ENCODE results near the gene VAC14.
"Not testable (repeated sequence)": the region's sequence is repeated elsewhere in the genome, so short reads cannot be mapped to it uniquely, and the experiment has no call there.

Gene VAC14

DNA sequence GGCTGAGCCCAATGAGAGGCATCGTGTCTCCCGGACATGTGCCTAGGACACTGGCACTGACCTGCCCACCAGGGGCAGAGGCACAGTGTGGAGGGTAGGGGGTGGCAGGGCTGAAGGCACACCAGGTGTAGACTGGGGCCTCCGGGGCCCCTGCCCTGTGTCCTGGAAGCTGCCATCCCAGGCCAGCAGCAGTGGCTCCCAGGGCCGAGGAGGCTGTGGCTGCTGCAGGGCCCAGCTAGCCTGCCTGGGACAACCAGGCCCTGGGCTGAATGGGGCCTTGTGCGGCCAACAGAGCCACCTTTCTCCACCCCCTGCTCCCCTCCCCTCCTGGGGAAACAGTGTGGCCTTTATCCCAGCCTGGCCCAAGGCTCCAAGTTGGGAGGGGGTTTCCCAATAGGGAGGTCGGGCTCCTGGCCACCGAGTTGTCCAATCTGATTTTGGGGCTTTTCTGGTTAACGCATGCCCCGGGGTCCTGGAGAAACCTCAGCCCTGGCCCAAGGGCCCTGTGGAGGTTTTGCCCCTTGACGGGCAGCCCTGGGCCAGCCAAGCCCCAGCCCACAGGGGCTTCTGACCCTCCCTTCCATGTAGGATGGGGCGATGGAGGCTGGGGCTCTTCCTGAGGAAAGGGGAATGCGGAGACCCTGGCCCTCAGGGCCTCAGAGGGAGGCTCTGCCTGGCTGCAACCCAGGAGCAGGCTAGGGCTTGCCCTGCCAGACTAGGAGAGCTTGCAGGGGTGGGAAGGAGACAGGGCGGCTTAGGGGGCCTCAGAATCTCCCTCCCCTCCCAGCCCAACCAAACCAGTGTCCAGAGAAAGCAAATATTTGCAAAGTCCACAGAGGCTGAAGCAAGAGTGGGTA is 119.3 kb downstream of the VAC14 start:
- no peak for DNase-seq (ENCODE audit: low read depth in 3 of 3)

DNA sequence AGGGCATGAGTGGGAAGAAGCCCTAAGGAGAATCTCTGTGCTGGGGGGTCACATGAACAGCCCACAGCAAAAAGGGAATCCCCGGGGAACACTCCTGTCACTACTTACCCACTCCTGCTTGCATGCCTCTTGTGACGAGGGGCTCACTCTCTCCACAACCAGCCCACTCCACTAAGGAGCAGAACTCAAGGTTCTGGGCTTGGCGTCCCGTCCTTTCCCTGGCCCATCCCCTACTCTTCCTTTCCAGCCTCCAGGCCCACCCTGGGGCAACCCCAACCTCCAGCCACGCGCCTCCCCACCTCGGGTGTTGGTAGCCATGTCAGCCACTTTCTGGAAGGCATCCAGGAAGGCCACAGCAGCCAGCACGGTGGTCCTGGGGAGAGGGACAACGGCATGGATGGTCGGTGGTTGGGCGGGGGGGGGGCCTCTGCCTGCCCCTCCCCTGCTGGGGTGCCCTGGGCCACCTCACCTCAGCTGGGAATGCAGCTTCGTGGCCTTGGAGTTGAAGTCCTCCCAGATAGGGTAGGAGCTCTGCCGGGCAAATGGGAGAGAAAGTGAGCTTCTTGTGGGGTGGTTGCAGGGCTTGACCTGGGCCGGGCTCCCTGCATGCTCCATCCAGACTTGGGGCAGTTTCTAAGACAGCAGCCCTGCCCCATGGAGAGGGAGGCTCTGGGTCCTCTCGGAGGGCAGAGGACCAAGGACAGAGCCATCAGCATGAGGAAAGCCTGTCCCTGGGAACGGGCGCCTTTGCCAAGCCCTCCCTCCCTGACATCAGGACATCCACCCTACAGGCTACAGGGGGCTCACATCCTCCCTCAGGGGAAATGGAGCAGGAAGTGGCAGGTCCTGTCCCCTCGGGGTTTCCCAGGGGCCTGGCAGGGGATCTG is 120.2 kb downstream of the VAC14 start:
- no peak for DNase-seq (ENCODE audit: low read depth in 3 of 3)

DNA sequence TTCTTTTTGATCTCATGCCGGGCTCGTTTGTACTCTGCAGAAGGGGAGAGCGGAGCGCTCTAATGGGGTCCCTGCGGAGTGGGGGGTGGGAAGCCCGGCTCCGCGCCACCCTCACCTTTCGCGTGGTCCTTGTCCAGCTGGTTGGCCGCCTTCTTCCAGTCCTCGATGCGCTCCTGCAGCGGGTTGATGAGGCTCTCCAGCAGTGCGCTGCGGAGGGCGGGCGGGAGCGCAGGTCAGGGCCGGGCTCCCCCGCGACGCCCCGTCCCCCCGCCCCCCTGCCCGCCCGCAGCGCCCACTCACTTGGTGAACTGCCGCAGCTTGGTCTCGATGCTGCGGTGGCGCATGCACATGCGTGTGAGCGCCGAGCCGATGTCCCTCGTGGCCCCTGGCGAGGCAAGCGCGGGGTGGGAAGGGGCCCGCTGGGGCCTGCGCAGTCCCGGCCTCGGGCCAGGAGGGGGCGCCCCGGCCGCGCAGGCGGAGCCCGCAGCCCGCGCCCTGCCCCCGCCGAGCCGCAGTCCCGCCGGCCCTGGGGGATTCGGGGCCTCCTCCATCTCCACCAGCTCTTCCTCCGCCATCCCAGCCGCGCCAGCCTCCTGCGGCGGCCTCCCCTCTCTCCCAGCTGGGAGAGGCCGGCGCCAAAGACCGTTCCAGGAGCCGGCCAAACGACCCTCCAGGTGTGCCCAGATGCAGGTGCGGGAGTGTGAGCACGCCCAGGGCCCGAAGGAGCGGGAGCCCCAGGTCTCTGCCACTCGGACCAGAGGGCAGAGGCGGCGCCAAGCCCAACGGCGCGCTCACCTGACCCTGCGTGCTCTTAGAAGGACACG is 121.1 kb downstream of the VAC14 start:
- no peak for DNase-seq (ENCODE audit: low read depth in 3 of 3)

DNA sequence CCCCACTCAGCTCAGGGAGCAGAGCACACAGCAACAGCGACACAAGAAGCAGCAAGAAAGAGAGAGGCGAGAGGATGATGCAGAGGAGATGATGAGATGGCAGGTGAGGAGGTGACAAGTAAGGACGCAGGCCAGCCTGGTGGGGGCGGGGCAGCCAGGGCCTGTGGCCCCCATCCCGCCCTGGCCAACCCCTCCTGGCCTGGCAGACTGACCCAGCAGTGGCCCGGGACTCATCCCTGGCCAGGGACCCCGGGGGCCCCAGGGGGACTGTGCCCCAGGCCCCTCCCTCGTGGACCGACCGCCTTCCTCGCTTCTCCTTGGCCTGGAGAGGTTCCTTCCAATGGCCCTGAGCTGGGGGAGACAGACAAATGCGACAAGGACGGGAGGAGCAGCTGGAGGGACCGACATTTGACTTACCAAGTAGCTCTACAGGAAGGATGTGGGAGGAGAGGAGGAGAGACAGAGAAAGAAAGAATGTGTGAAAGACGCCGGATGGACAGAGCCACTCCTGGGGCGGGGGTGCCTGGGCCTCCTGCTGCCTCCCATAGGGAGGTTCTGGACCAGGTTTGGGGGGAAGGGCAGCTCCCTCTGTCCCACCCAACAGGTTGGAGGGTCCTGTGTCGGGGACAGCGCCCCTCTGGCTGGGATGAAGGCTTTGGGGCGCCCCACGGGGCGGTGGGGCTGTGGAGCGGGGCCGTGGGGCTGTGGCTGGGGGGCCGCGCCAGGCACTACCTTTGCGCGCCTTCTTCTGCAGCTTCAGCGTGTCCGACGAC is 121.9 kb downstream of the VAC14 start:
- no peak for DNase-seq (ENCODE audit: low read depth in 3 of 3)

DNA sequence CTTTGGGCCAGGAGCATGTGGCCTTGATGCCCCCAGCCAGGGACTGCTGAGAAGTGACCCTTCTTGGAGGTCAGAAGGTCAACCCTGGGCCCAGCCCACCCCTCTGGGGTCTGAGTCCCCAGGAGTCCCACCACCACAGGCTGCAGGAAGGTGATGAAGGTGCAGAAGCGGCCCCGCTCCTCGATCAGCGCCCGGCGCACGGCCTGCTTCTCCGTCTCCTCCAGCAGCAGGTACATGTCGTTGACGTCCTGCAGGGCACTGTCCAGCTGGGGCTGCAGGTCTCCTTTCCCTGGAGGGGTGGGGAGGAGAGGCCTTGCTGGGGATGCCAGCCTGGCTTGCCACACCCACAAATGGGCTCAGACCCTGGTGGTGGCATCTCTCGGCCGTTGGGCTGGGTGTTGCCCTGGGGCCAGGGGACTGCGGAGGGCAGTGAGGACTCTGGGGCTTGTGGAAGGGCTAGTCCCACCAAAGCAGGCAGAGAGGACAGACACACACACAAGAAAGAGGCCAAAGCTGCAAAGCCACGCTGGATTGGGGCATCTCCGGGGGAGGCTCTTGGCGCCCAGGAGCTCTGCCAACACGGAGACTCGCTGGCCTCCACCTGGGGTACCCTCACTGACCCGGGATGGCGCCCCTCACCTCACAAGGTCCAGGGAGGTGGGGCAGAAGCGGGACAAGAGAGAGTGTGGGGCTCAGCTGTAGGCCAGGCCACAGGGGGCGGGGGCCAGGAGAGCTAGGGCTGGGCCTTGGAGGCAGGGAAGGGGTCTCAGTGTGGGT is 122.6 kb downstream of the VAC14 start:
- no peak for DNase-seq (ENCODE audit: low read depth in 3 of 3)

DNA sequence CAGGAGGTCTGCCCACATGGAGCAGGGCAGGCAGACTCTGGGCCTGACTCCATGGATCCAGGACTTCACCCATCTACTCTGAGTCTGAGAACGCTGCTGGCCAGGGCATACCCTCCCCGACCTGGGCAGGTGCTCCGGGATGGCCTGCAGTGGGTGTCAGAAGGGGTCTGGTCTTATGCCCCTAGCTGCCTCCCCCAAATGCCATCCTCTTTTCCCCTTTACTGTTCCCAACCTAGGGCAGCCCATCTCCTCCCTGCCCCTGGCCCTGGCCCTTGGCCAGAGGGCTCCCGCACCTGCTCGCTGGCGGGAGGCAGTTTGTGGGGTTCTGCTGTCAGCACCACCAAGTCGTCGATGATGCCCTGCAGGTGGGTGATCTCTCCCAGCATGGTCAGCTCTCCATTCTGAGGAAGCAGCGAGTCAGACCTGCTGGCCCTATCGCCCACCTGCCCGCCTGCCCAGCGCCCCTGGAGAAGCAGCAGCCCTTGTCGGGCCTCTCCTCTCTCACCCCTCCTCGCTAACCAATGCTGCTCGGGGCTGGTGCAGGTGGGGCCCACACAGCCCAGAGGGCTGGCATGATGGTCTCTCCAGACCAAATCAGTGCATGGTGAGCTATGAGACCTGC is 123.3 kb downstream of the VAC14 start:
- DNase-seq (ENCODE audit: low read depth in 3 of 3) = no peak

DNA sequence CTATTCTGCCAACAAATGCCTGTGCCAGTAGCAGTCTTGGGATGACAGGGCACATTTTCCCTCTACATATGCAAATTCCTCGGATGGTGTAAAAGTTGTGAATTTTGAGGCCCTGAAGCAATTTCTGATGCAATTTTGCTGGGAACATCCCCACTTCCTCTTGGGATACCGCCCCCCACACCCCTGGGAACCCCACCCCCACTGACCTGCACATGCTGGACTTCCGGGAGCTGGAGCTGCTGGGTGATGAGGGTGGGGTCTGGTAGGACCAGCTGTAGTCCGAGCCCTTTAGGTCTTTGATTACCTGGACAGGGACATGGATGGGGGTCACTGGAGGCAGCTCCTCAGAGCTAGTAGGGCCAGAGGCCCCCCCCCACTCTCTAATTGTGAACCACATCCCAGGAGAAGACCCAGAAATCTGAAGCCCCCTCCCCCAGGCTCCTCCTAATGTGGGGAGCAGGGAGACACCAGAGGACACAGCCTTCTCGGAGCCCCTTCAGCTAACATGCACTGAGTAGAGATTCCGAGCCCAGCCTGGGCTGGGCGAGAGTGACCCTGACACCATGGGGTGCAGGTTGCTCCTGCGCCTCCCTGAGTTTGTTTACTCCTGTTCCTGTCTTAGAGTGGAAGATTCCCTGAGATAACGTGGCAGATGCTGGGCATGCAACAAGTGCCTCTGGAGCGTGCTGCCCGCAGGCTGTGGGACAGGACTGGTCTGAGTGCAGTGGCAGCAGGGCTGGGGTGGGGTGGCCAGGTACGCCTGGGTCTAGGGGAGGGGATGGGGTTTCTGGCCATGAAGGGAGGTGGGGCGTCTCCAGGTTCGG is 124.1 kb downstream of the VAC14 start:
- no peak for DNase-seq (ENCODE audit: low read depth in 3 of 3)

DNA sequence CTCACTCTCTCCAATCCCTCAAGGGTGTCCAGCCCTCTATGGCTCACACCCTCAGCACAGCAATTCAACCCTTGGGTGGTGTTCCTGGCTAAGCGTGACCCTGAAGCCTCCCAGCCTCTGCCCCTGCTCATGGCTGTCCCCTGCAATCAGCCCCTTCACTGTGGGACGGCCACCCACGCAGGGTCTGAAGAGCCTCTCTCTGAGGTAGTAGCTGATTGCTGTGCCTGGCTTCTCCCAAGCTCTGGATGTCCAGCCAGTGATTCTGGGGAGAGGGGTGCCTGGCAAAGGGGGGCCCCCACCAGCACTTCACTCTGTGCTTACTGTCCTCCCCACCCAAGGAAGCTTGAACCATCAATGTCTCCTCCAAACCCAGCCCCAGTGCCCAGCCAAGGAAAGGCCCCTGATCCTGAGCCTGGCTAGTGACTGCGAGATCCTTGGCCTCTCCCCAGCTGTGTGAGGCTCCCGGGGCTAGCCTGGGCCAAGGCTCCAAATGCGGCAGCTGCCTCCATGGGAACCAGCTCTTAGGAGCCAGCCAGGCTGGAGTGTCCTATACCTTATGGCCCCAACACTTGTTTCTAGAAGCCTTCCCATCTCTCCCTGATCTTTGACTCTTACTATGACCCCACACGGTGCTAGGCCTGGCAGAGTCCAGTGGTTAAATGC is 125.0 kb downstream of the VAC14 start:
- no peak for DNase-seq (ENCODE audit: low read depth in 3 of 3)

DNA sequence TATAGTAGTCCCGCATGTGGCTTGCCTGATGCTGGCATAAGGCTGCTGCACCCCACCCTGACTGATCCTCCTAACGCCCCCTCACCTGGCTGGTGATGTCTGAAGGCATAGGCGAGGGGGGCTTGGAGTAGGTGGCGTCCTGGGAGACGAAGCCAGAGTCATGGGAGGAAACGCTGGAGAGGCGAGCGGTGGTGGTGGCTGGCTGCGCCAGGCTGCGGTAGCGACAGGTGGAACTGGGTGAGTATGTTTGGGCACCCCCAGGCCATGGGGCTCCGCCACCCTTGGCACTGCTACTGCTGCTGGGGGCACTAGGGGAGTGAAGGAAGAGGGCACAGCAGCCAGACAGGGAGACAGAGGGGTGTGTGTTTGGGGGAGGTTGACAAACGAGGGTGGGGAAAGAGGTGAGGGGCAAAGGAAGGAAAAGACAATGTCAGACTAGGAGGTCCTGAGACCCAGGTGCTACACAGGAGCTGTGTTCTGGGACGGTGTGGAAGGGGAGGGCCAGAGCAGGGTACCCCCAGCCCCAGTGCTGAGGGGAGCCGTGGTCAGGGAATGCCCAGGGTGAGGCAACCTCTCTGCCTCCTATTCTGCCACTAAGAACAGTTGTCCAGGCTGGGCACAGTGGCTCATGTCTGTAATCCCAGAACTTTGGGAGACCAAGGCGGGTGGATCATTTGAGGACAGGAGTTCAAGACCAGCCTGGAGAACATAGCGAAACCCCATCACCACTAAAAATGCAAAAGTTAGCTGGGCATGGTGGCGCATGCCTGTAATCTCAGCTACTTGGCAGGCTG is 126.5 kb downstream of the VAC14 start:
- no peak for DNase-seq (ENCODE audit: low read depth in 3 of 3)

DNA sequence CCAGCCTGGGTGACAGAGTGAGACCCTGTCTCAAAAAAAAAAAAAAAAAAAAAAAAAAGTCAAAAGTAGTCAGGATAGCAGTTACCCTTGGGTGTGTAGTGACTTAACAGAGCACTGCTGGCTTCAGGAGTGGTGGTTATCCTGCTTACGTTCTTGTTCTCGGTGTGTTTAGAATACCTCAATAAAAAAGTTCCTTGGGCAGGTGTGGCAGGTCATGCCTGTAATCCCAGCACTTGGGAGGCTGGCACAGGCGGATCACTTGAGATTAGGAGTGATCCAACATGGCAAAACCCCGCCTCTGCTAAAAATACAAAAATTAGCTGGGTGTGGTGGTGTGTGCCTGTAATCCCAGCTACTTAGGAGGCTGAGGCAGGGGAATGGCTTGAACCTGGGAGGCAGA is 130.0 kb downstream of the VAC14 start:
- not testable (repeated sequence) for DNase-seq (ENCODE audit: low read depth in 3 of 3)

DNA sequence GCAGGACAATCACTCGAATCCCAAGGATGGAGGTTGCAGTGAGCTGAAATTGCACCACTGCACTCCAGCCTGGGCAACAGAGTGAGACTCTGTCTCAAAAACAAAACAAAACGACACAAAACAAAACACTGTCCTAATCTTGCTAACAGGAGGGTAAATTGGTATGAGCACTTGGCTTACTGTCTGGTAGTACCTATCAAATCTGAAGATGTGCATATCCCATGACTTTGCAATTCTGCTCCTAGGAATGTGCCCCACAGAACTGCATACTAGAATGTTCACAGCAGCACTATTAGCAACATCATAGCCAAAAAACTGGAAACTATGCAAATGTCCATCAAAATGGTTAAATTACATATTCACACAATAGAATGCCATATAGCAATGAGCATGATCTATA is 130.8 kb downstream of the VAC14 start:
- no peak for DNase-seq (ENCODE audit: low read depth in 3 of 3)

DNA sequence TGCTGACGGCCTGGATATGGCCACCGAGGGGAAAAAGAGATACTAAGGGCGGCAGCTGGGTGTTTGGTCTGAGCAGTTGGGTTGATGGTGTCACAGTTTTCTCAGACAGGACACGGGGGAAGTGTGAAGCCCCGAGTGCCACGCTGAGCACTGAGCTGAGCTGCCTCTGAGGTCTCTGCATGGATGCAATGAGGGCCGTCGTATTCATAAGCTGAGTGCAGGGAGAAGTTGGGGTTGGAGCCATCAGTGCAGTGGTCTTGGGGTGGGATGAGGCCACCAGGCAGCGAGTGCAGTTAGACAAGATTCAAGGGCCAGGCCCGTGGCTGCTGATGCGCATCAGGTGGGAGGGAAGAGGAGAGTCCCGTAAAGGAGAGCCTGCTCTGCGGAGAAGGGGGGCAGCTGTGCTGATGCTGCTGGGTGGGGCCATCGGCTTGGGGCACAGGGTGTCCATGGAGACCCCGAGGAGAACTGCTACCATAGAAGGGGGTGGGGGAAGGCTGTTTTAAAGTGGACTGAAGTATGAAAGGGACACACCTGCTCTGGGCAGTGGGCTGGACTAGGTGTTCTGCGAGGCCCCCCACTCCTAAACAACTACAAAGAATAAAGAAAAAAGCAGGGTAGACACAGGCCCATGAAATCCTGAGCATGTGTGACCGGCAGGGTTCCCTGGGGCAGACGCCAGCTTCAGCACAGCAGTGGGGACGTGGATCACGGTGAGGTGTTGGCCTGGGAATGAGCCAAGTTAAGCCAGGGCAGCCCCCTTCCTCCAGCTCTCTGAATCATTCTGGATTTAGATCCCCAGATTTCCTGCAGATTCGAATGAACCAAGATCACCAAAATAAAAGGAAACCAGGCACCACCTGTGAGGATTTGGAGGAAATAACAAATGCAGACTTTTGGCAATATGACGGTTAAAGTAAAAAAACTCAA is 134.9 kb downstream of the VAC14 start:
- no peak for DNase-seq (ENCODE audit: low read depth in 3 of 3)

DNA sequence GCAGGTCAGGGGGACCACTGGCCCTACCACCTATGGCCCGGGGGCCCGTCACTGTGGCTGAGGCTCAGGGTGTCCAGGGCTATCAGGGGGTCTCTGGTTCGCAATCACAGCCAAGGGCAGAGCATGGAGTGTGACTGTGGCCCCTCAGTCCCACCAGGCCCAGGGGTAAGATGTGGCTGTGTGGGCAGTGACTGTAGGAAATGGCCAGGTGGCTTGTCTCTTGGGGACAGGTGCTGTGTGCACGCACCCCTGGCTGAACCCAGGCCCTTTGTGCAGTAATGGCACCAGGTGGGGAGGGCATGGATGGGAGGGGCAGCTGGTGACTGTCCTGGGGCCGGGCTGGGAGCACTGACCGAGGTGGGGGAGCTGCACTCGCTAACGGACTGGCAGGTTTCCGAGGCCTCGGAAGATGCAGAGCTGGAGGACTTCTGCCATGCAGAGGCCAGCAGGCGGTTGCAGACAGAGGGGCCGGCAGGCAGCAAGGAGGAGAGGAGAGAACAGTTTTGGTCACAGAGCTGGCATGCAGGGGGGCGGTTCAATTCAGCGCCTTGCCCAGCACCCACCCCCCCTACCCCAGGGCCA is 135.8 kb downstream of the VAC14 start:
- DNase-seq (ENCODE audit: low read depth in 3 of 3) = no peak

DNA sequence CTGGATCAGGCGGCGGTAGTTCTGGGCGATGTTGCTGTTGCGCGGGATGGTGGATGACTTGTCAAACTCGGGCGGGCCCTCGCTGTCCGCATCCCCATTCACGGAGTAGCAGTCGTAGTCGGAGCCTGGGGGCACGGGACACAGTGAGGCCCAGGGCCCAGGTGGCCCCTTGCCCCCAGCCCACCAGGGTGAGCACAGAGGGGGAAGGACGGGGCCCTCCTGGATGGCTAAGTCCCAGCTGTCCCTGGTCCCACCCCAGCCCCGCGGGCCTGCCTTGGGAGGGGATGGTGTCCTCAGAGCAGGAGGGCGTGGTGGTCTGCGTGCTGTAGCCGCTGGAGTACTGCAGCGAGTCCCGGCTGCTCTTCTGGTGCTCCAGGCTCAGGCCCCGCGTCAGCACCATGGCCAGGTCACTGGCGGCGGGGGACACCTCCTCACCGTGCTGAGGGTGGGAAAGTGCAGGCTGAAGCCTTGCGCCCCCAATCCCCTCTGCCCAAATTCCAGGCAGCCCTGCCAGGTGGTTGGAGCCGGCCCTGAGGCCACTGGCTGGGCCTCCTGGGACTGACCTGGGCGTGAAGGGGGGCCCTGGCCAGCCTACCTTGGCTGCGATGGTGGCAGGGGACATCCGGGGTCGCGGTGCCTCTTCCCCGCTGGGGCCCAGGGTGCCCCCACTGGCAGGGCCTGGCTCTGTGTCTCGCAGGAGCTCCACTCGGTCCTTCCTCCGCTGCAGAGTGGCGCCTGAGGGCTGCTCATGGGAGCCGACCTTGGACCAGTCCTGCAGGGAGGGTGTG is 136.4 kb downstream of the VAC14 start:
- DNase-seq (ENCODE audit: low read depth in 3 of 3) = no peak

DNA sequence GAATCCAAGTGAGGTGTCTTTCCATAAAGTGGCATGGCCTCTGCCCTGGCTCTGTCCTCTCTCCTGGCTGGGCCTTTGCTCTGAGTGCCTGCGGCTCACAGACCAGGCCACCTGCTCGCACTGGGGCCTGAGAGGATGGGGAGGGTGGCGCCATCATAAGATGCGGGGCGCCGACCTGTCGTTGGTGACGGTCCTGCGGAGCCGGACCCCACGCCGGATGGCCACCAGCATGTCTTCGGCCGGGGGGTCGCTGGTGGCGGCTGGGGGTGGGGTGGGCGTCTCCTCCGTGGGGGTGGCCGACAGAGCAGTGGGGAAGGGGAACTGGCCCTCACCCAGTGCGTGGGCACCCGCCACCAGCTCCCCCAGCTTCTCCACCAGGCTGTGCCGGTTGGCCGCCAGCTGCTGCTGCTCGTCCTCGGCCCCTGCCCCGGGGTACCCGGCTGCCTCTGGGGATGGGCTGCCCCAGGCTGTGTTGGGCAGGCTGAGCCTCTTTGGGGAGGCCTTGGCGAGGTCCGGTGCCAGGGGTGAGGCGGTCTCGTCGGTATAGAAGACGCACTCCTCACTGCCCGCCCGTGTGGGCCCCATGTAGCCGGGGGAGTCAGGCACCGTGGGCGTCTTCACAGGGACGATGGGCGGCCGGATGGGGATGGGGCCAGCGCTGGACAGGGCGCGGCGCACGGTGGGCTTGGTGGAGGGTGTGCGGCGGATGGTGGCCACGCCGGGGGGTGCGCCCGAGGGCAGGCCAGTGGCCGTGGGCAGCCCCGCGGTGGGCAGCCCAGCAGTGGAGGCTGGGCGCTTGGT is 137.2 kb downstream of the VAC14 start:
- DNase-seq (ENCODE audit: low read depth in 3 of 3) = no peak

Measured in stimulated activated CD4-positive, alpha-beta T cell treated with anti-CD3 and anti-CD28 coated beads, TNF-alpha, amount 100 ng/mL, for 48 hours (primary cell).